H9 (cell line): ENCODE measurements around the gene HRH1. TPM values are rescaled to one million over a fixed set of nuclear protein-coding genes. Genes with fewer than 3 reads are reported as not detected.

ENCODE experiments used
- DNase-seq: peaks from one replicate; pipeline ENCODE4 v3.0.0-alpha.2; 2017
- H2AFZ ChIP-seq: one replicate; pipeline ENCODE4 v1.6.1; 2013; ENCODE audit warnings: mild to moderate bottlenecking, low read length, control low read depth, moderate library complexity
- H2AK5ac ChIP-seq: 2 replicates; pipeline ENCODE4 v1.6.1; 2013; ENCODE audit warnings: low read length, control low read depth, mixed read lengths; ENCODE audit not compliant: insufficient read length
- H2BK120ac ChIP-seq: one replicate; pipeline ENCODE4 v1.6.1; 2013; ENCODE audit warnings: low read depth, mild to moderate bottlenecking, low read length, control low read depth, inconsistent platforms; ENCODE audit not compliant: poor library complexity, severe bottlenecking
- H2BK12ac ChIP-seq: 2 replicates; pipeline ENCODE4 v1.6.1; 2013; ENCODE audit warnings: low read length, control low read depth, mixed read lengths, low read depth; ENCODE audit not compliant: insufficient read length
- H2BK15ac ChIP-seq: 2 replicates; pipeline ENCODE4 v1.6.1; 2013; ENCODE audit warnings: low read depth, low read length, control low read depth
- H2BK20ac ChIP-seq: one replicate; pipeline ENCODE4 v1.6.1; 2013; ENCODE audit warnings: low read depth, mild to moderate bottlenecking, low read length, control low read depth, inconsistent platforms; ENCODE audit not compliant: poor library complexity, severe bottlenecking
- H2BK5ac ChIP-seq: 2 replicates; pipeline ENCODE4 v1.6.1; 2013; ENCODE audit warnings: low read length, control low read depth, mixed read lengths; ENCODE audit not compliant: insufficient read length
- H3K14ac ChIP-seq: 2 replicates; pipeline ENCODE4 v1.6.1; 2013; ENCODE audit warnings: low read length, control low read depth; ENCODE audit not compliant: insufficient read depth
- H3K18ac ChIP-seq: 2 replicates; pipeline ENCODE4 v1.6.1; 2013; ENCODE audit warnings: low read depth, mild to moderate bottlenecking, mixed read lengths, low read length, control low read depth; ENCODE audit not compliant: insufficient read length
- H3K23ac ChIP-seq: 2 replicates; pipeline ENCODE4 v1.6.1; 2013; ENCODE audit warnings: low read length, control low read depth, mixed read lengths, low read depth; ENCODE audit not compliant: insufficient read length
- H3K23me2 ChIP-seq: 2 replicates; pipeline ENCODE4 v1.6.1; 2013; ENCODE audit warnings: low read depth, mild to moderate bottlenecking, mixed read lengths, low read length, control low read depth; ENCODE audit not compliant: insufficient read length, poor library complexity, severe bottlenecking
- H3K27ac ChIP-seq: 2 replicates; pipeline ENCODE4 v1.5.1; 2013; ENCODE audit warnings: low read length, control low read depth, mixed read lengths, low read depth; ENCODE audit not compliant: insufficient read length
- H3K27me3 ChIP-seq: 2 replicates; pipeline ENCODE4 v1.6.1; 2013; ENCODE audit warnings: low read length, control low read depth, inconsistent platforms; ENCODE audit not compliant: insufficient read depth
- H3K4ac ChIP-seq: 2 replicates; pipeline ENCODE4 v1.6.1; 2013; ENCODE audit warnings: low read depth, mild to moderate bottlenecking, control low read depth, inconsistent platforms, low read length, moderate library complexity
- H3K4me1 ChIP-seq: 2 replicates; pipeline ENCODE4 v1.6.1; 2013; ENCODE audit warnings: low read length, control low read depth, inconsistent platforms; ENCODE audit not compliant: insufficient read depth
- H3K4me2 ChIP-seq: 2 replicates; pipeline ENCODE4 v1.6.1; 2013; ENCODE audit warnings: low read length, control low read depth, mixed read lengths; ENCODE audit not compliant: insufficient read length, insufficient read depth
- H3K56ac ChIP-seq: 2 replicates; pipeline ENCODE4 v1.6.1; 2013; ENCODE audit warnings: low read depth, mild to moderate bottlenecking, mixed read lengths, low read length, control low read depth; ENCODE audit not compliant: insufficient read length
- H3K79me1 ChIP-seq: 2 replicates; pipeline ENCODE4 v1.6.1; 2013; ENCODE audit warnings: low read depth, mild to moderate bottlenecking, moderate library complexity, low read length, control low read depth, inconsistent platforms; ENCODE audit not compliant: insufficient read depth, poor library complexity, severe bottlenecking
- H3K79me2 ChIP-seq: 2 replicates; pipeline ENCODE4 v1.6.1; 2013; ENCODE audit warnings: low read length, control low read depth, inconsistent platforms; ENCODE audit not compliant: insufficient read depth
- H3K9ac ChIP-seq: 2 replicates; pipeline ENCODE4 v1.6.1; 2013; ENCODE audit warnings: low read length, control low read depth, mixed read lengths; ENCODE audit not compliant: insufficient read length; ENCODE audit errors: extremely low read depth
- H3K9me3 ChIP-seq: one replicate; pipeline ENCODE4 v1.6.1; 2013; ENCODE audit warnings: low read depth, low read length, inconsistent platforms; ENCODE audit not compliant: control insufficient read depth
- H3T11ph ChIP-seq: one replicate; pipeline ENCODE4 v1.6.1; 2013; ENCODE audit warnings: mild to moderate bottlenecking, low read length, control low read depth, inconsistent platforms
- H4K20me1 ChIP-seq: one replicate; pipeline ENCODE4 v1.6.1; 2013; ENCODE audit not compliant: control insufficient read depth, insufficient read length, insufficient read depth
- H4K5ac ChIP-seq: 2 replicates; pipeline ENCODE4 v1.6.1; 2013; ENCODE audit warnings: low read depth, mild to moderate bottlenecking, mixed read lengths, low read length, control low read depth; ENCODE audit not compliant: insufficient read length
- H4K8ac ChIP-seq: replicated peaks from 2 replicates; pipeline ENCODE4 v1.6.1; 2013; ENCODE audit warnings: low read length, control low read depth, mixed read lengths, low read depth; ENCODE audit not compliant: insufficient read length
- H4K91ac ChIP-seq: 2 replicates; pipeline ENCODE4 v1.6.1; 2013; ENCODE audit warnings: low read depth, mild to moderate bottlenecking, moderate library complexity, mixed read lengths, low read length, control low read depth; ENCODE audit not compliant: insufficient read length
- H3K27ac Mint-ChIP-seq, 3 experiments: 2 replicates in 2 of 3; 3 replicates in 1 of 3; pipeline ENCODE4 v1.8.0; 2020 to 2021; ENCODE audit warnings: mixed read lengths in 3 of 3, mild to moderate bottlenecking in 1 of 3, moderate library complexity in 1 of 3
- H3K27me3 Mint-ChIP-seq: 2 replicates; pipeline ENCODE4 v1.8.0; 2021; ENCODE audit warnings: low read depth, mild to moderate bottlenecking, moderate library complexity, mixed read lengths
- H3K36me3 Mint-ChIP-seq, 3 experiments: 2 replicates in 2 of 3; 3 replicates in 1 of 3; pipeline ENCODE4 v1.8.0; 2020 to 2021; ENCODE audit warnings: low read depth in 3 of 3, mixed read lengths in 3 of 3; ENCODE audit not compliant: insufficient read depth in 1 of 3
- H3K4me1 Mint-ChIP-seq, 2 experiments: 2 replicates each; pipeline ENCODE4 v1.8.0; 2020; ENCODE audit warnings: mixed read lengths in 2 of 2
- H3K4me3 Mint-ChIP-seq, 2 experiments: 2 replicates in 1 of 2; 3 replicates in 1 of 2; pipeline ENCODE4 v1.8.0; 2020 to 2021; ENCODE audit warnings: mild to moderate bottlenecking in 2 of 2, mixed read lengths in 2 of 2, moderate library complexity in 1 of 2
- H3K9me3 Mint-ChIP-seq, 2 experiments: 2 replicates in 1 of 2; 3 replicates in 1 of 2; pipeline ENCODE4 v1.8.0; 2020; ENCODE audit warnings: mild to moderate bottlenecking in 2 of 2, mixed read lengths in 2 of 2, moderate library complexity in 1 of 2
- WGBS: extraction: QIAGEN DNeasy Blood & Tissue Kit; methylation state at CpG from one replicate; pipeline ENCODE4 v1.1.7; 2013; ENCODE audit warnings: missing lambda C conversion rate, low lambda C conversion rate, mixed read lengths; ENCODE audit not compliant: insufficient read length; ENCODE audit errors: extremely low coverage; 5-methylcytosine and 5-hydroxymethylcytosine counted together
- total RNA-seq: library from RNA; stranded (reverse); gene quantifications from 2 replicates; pipeline ENCODE4 v1.2.1, GENCODE V29; 2021
- TF ChIP-seq, protein P1 (sequence below): fragments of 200-600 bp; sonication (generic); conservative IDR thresholded peaks from 3 replicates; pipeline ENCODE4 v1.8.0; 2021; ENCODE audit warnings: antibody characterized with exemption, mild to moderate bottlenecking

HRH1 gene
- total RNA-seq, 1 experiment from 2014 or later = 0.74 TPM

DNA sequence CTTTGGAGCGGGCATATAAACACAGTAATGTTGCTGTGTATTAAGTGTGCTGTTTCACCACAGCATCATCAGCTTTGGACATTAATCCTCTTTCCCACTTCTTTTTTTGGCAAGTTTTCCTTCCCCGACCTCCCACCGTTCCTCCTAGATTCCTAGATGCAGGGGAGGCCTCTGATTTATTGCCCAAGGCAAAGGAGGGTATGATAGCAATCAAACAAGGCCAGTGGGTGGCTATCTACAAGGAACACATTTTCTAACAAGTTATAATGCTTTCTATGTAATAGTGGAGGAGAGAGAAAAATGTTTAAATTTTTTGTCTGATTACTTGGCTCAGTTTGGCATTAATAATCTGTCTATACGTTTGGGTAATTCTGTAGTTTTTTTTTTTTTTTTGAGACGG lies 156.0 kb downstream of the HRH1 start:
- H4K5ac ChIP-seq = no peak overlapping the region
- H2AFZ ChIP-seq = no peak overlapping the region
- Mint-ChIP-seq H3K27me3 (no peaks in the 10 kb centered on the region), H3K9me3 (no peaks in the 10 kb centered on the region), H3K27ac (no peak overlapping the region), H3K36me3 (peaks cover 2 to 33% (median 24%) of the 10 kb centered on the region in 3 experiments; a peak in 5 of 7 replicates), H3K4me1 (no peaks in the 10 kb centered on the region), H3K4me3 (no peak overlapping the region)
- no peak overlapping the region for H3K27ac ChIP-seq
- H3K27me3 ChIP-seq = no peaks in the 10 kb centered on the region
- H2BK20ac ChIP-seq = no peak overlapping the region
- no peak overlapping the region for H2BK12ac ChIP-seq
- H4K91ac ChIP-seq = no peak overlapping the region
- no peak overlapping the region for H3K56ac ChIP-seq
- H2AK5ac ChIP-seq = no peak overlapping the region
- no peak overlapping the region for H2BK120ac ChIP-seq
- no peak overlapping the region for H2BK15ac ChIP-seq
- TF ChIP-seq, protein P1, sequence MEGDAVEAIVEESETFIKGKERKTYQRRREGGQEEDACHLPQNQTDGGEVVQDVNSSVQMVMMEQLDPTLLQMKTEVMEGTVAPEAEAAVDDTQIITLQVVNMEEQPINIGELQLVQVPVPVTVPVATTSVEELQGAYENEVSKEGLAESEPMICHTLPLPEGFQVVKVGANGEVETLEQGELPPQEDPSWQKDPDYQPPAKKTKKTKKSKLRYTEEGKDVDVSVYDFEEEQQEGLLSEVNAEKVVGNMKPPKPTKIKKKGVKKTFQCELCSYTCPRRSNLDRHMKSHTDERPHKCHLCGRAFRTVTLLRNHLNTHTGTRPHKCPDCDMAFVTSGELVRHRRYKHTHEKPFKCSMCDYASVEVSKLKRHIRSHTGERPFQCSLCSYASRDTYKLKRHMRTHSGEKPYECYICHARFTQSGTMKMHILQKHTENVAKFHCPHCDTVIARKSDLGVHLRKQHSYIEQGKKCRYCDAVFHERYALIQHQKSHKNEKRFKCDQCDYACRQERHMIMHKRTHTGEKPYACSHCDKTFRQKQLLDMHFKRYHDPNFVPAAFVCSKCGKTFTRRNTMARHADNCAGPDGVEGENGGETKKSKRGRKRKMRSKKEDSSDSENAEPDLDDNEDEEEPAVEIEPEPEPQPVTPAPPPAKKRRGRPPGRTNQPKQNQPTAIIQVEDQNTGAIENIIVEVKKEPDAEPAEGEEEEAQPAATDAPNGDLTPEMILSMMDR = no peak
- H4K8ac ChIP-seq = no peak overlapping the region
- H3K9ac ChIP-seq = no peak overlapping the region
- H3K4ac ChIP-seq = no peak overlapping the region
- no peaks in the 10 kb centered on the region for H3K79me2 ChIP-seq
- H3K4me1 ChIP-seq = no peaks in the 10 kb centered on the region
- no peak for DNase-seq
- no peak overlapping the region for H3T11ph ChIP-seq
- H3K23me2 ChIP-seq = no peaks in the 10 kb centered on the region
- H3K23ac ChIP-seq = no peak overlapping the region
- H3K4me2 ChIP-seq = no peak overlapping the region
- no CpG with 5 or more reads among the region's 5 CpGs for WGBS
- no peak overlapping the region for H3K18ac ChIP-seq
- H4K20me1 ChIP-seq = no peaks in the 10 kb centered on the region
- no peaks in the 10 kb centered on the region for H3K9me3 ChIP-seq
- no peaks in the 10 kb centered on the region for H3K79me1 ChIP-seq
- no peak overlapping the region for H3K14ac ChIP-seq
- H2BK5ac ChIP-seq = no peak overlapping the region
